Stimulated activated CD4-positive, alpha-beta T cell treated with anti-CD3 and anti-CD28 coated beads, Interleukin-4, amount 100 ng/mL, for 24 hours (primary cell): ENCODE measurements around the gene MAB21L2.

Experiments used
- DNase-seq: peaks from one replicate; pipeline ENCODE4 v3.0.0-alpha.2; 2020

The MAB21L2 gene

DNA sequence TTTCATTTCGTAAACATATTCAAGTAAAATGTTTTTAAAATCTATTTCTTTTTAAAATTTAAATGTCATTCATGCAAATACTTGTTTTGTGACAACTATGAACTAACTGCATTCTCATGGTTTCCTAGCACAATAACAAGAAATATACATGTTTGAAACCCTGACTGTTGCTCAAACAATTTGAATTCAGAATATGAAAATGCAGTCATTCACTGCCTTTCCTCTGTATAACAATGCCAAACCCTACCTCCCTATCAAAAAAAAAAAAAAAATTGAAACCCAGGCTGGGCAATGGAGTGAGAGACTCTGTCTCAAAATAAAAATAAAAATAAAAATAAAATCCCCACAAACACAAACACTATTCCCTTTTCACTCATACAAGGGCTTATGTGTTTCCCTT, 42.1 kb downstream of the MAB21L2 start:
- no peak for DNase-seq

DNA sequence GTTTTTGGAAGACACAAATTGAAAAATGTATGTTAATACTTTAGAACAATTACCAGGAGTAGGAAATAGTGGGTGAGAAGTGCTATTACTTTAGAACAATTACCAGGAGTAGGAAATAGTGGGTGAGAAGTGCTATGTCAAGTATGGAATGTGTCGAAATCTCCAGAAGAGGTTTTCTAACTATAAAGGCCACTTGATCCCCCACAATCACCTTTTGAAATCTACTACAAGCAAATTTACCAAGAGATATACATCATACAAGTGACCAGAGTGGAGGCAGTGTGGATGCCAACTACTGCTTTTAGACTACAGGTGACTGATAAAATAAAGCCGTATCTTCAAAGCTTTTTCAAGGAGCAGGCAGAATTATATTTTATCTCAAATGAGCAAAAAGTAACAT, 43.1 kb downstream of the MAB21L2 start:
- DNase-seq: no peak

DNA sequence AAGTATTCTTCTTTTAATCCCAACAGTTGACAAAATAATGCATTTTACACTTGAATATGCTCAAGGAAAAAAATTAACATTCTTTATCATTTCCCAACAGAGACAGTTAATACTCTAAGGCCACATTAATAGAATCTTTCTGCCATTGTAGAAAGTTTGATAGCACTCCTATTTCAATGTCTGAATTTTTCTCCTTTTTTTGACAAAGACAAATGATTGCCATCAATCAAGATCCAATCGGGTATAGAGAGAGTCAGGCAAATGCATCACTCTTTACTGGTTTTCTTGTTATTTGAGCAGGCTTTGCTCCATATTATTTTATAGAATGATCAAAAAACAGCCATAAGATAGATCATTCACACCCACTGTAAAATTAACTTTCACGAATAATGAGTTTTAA, 46.1 kb downstream of the MAB21L2 start:
- no peak for DNase-seq

DNA sequence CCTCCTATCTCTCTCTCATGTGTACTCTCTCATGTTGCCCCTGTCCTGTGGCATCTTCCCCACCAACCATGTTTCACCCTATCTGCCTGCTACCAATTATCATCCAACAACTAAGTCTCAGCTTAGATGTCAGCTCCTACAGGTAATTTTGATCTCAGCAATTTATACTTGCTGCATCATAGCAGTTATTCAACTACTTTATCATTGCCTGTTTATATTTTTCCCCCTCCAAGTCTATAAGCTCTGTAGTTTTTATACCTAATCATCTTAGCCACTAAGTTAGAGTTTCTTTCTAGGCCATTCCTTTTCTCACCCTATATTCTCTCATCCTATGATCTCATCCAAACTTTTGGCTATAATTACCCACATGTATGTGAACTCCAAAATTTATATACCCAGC, 50.7 kb downstream of the MAB21L2 start:
- no peak for DNase-seq
